CD4-positive, CD25-positive, alpha-beta regulatory T cell (primary cell): ENCODE results near the gene OPRL1. TPM values are rescaled to one million over a fixed set of nuclear protein-coding genes. Genes with fewer than 3 reads are reported as not detected.

ENCODE experiments used
- ATAC-seq, 2 donors: fragments of 150-1000 bp; cut with Tn5 transposase; one replicate each; pipeline ENCODE4 v1.10.0; 2021; ENCODE audit warnings: low read depth in 2 of 2, moderate number of reproducible peaks in 2 of 2, moderate library complexity in 1 of 2
- DNase-seq, 3 donors: peaks; one replicate each; pipeline versions ENCODE4 v3.0.0 to v3.0.0-alpha.2; 2012 to 2022; ENCODE audit warnings: mixed read lengths in 1 of 3
- H3K27ac ChIP-seq: one replicate; pipeline ENCODE4 v1.7.0; 2013; ENCODE audit warnings: mild to moderate bottlenecking, low read length; ENCODE audit not compliant: insufficient read depth, poor library complexity, severe bottlenecking
- H3K27me3 ChIP-seq: one replicate; pipeline ENCODE4 v1.7.0; 2013; ENCODE audit warnings: low read length; ENCODE audit not compliant: control insufficient read depth, insufficient read depth
- H3K36me3 ChIP-seq: one replicate; pipeline ENCODE4 v1.7.0; 2013; ENCODE audit warnings: mild to moderate bottlenecking, low read length, moderate library complexity; ENCODE audit not compliant: control insufficient read depth, insufficient read depth
- H3K4me1 ChIP-seq: 2 replicates; pipeline ENCODE4 v1.7.0; 2013; ENCODE audit warnings: mild to moderate bottlenecking, low read length; ENCODE audit not compliant: insufficient read depth, control insufficient read depth, poor library complexity, severe bottlenecking
- H3K4me3 ChIP-seq: one replicate; pipeline ENCODE4 v1.7.0; 2013; ENCODE audit warnings: low read depth, mild to moderate bottlenecking, low read length, moderate library complexity
- H3K9me3 ChIP-seq, 2 experiments: 1 replicate in 1 of 2; 2 replicates in 1 of 2; pipeline ENCODE4 v1.7.0; 2013; ENCODE audit warnings: low read length in 2 of 2, mild to moderate bottlenecking in 1 of 2, moderate library complexity in 1 of 2; ENCODE audit not compliant: control insufficient read depth in 2 of 2
- H3K27ac Mint-ChIP-seq, 3 donors: one replicate each; pipeline ENCODE4 v1.8.0; 2020 to 2022; ENCODE audit warnings: mild to moderate bottlenecking in 3 of 3, mixed read lengths in 3 of 3, moderate library complexity in 2 of 3
- H3K27me3 Mint-ChIP-seq: one replicate; pipeline ENCODE4 v1.8.0; 2022; ENCODE audit warnings: mild to moderate bottlenecking, mixed read lengths
- H3K36me3 Mint-ChIP-seq: one replicate; pipeline ENCODE4 v1.8.0; 2020; ENCODE audit warnings: mixed read lengths
- H3K4me1 Mint-ChIP-seq, 4 donors: one replicate each; pipeline ENCODE4 v1.8.0; 2020 to 2022; ENCODE audit warnings: mixed read lengths in 4 of 4, mild to moderate bottlenecking in 1 of 4
- H3K4me3 Mint-ChIP-seq, 4 donors: one replicate each; pipeline ENCODE4 v1.8.0; 2020 to 2022; ENCODE audit warnings: mild to moderate bottlenecking in 4 of 4, mixed read lengths in 4 of 4, moderate library complexity in 3 of 4
- H3K9me3 Mint-ChIP-seq, 7 donors: one replicate each; pipeline ENCODE4 v1.8.0; 2020 to 2022; ENCODE audit warnings: mixed read lengths in 7 of 7, mild to moderate bottlenecking in 3 of 7, moderate library complexity in 2 of 7
- polyA plus RNA-seq, 4 donors: library from polyadenylated mRNA; unstranded; fragments of 300-500 nt; fragmentation: Illumina TruSeq; gene quantifications; one replicate each; pipeline ENCODE4 v1.2.3, GENCODE V29; 2021
- total RNA-seq: library from RNA; stranded (reverse); gene quantifications from one replicate; pipeline ENCODE4 v1.2.3, GENCODE V29; 2022

OPRL1 gene
- total and polyA plus RNA-seq, 5 donors from 2014 or later = 0.58 to 1.3 (median 0.60) TPM

DNA sequence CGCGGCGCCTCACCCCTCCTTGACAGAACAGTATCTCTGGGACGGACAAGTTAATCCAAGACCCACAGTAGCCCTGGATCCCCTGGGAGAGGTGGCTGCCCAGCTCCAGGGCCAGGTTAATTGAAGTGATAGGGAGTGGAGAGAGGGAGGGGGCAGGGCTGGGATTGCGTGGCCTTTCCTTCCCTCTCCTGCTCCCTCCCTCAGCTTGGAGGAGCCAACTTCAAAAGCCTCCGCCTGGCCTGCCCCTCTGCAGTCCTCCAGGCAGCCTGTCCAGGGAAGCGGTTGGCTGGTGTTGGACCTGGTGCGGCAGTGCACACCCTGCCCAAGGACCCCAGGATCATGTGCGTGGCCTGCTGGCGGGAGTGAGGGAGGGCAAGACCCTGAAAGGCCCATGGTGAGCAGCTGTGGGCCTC lies 43.9 kb upstream of the OPRL1 start, which contains the start of gene C20orf204:
Gene C20orf204 (plus strand): TSS at position 250 of the 413 bp plus-strand sequence. CDS start 142 bp downstream, at position 392.
- peak within 1 kb of the TSS; percentile 54 for H3K27ac ChIP-seq
- peaks cover 0 to 41% (median 16%) of the 10 kb centered on the region in 4 donors for H3K4me1 Mint-ChIP-seq
- no peaks in the 10 kb centered on the region for H3K9me3 ChIP-seq
- H3K4me3 Mint-ChIP-seq = peak within 1 kb of the TSS; percentile 70 to 74 (median 72)
- no peaks in the 10 kb centered on the region for H3K9me3 Mint-ChIP-seq
- H3K36me3 Mint-ChIP-seq = peaks cover 4% of the 10 kb centered on the region
- H3K36me3 ChIP-seq = peaks cover 18% of the 10 kb centered on the region
- ATAC-seq = no peak
- DNase-seq = no peak
- no peaks in the 10 kb centered on the region for H3K27me3 ChIP-seq
- peak within 1 kb of the TSS in 2 of 3 donors; percentile 86 to 99 for H3K27ac Mint-ChIP-seq
- peaks cover 66% of the 10 kb centered on the region for H3K4me1 ChIP-seq
- peaks cover 4% of the 10 kb centered on the region for H3K27me3 Mint-ChIP-seq
- peak within 1 kb of the TSS; percentile 1 for H3K4me3 ChIP-seq

DNA sequence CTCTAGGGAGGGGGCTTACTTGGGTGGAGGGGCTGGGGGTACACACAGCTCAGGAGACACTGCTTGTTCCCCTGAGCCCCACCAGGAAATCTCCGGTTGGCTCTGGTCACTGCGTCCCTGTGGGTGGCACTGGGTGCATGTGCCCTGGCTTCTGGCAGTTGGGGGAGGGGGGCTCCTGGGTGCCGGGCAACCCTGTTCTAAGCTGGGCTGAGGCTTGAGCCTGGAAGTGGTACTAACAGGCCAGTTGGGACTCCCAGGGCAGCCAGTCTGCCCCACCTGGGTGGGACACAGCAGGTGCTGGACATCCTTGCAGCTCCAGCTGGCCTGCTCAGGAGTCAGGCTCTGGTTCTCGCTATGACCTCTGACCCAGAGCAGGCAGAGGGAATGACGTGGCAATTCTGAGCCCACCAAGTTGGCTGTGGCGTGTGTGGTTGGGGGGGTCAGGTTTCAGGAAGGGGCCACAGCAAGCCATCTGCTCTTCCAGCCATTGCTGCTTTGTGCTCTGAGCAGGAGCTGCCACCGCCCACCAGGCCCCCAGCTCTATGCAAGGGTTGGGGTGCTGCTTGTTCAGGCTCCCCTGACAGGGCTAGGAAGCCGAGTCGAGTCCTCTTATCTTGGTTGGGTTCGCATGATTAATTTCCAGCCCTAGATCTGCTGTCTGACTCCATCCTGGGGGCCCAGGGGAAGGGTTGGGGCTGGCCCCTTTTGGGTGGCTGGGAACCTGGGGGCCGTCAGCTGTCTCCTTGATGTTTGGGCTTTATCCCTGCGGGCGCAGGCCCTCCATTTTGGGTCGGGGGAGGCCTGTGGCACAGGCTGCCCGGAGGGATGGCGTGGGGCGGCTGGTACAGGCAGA lies 43.3 kb upstream of the OPRL1 start:
- Histone ChIP-seq H3K4me3 (no peak overlapping the region), H3K27me3 (no peaks in the 10 kb centered on the region), H3K36me3 (peaks cover 15% of the 10 kb centered on the region), H3K4me1 (peaks cover 72% of the 10 kb centered on the region), H3K27ac (peak overlapping the region; percentile 33), H3K9me3 (no peaks in the 10 kb centered on the region)
- Mint-ChIP-seq H3K36me3 (peaks cover 4% of the 10 kb centered on the region), H3K27ac (peak overlapping the region in 1 of 3 donors; percentile 95), H3K27me3 (peaks cover 4% of the 10 kb centered on the region), H3K4me3 (peak overlapping the region in 3 of 4 donors; percentile 24 to 70 (median 63)), H3K4me1 (peaks cover 0 to 46% (median 16%) of the 10 kb centered on the region in 4 donors), H3K9me3 (no peaks in the 10 kb centered on the region)
- DNase-seq (no peak), ATAC-seq (no peak)

DNA sequence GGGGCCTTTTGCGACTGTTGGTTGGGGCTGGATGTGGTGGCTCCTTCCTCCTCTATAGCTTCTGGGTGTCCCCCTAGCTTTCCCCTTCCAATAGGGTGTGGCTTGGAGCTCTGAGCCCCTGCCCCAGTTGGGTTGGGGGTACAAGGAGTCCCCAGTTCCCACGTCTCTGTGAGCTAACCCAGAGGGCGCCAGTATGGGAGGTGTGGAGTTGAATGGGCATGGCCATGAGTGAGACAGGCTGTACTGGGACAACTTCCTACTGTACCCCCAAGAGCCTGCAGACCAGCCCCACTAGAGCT lies 42.7 kb upstream of the OPRL1 start:
- Histone ChIP-seq H3K4me1 (peaks cover 78% of the 10 kb centered on the region), H3K27me3 (no peaks in the 10 kb centered on the region), H3K27ac (no peak overlapping the region), H3K36me3 (peaks cover 10% of the 10 kb centered on the region), H3K9me3 (no peaks in the 10 kb centered on the region), H3K4me3 (no peak overlapping the region)
- H3K27me3 Mint-ChIP-seq = peaks cover 4% of the 10 kb centered on the region
- peak overlapping the region in 1 of 3 donors; percentile 95 for H3K27ac Mint-ChIP-seq
- ATAC-seq = no peak
- DNase-seq = no peak
- peaks cover 4% of the 10 kb centered on the region for H3K36me3 Mint-ChIP-seq
- peaks cover 0 to 50% (median 16%) of the 10 kb centered on the region in 4 donors for H3K4me1 Mint-ChIP-seq
- H3K4me3 Mint-ChIP-seq = peak overlapping the region in 3 of 4 donors; percentile 62 to 70 (median 63)
- H3K9me3 Mint-ChIP-seq = no peaks in the 10 kb centered on the region

DNA sequence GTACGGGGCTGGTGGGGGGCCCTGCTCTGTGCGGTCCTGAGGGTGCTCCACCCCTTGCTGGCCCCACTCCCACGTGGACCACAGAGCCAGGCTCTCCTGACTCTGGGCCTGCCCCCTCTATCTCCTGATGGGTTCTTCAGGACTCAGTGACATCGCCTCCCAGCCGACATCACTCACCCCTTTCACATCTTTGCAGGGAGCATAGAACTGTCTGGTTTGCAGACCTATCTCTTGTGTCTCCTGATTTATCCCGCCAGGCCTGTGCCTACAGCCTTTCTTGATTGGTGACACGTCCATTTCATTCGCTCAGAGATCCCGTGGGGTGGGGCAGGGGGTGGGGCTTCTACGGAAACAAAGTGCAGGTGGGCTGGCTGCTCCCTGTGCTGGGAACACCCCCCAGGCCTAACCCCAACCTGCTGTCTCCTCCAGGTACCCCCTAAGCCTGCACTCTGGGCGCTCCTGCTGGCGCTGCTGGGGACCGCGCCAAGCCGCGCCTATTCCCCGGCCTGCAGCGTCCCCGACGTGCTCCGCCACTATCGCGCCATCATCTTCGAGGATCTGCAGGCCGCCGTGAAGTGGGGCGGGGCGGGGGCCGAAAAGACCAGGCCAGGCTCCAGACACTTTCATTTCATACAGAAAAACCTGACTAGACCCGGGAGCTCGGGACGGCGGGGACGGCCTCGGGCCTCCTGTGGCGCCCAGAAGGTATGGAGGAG lies 42.2 kb upstream of the OPRL1 start:
- Mint-ChIP-seq H3K9me3 (no peaks in the 10 kb centered on the region), H3K4me1 (peaks cover 0 to 51% (median 16%) of the 10 kb centered on the region in 4 donors), H3K36me3 (peaks cover 2% of the 10 kb centered on the region), H3K4me3 (peak overlapping the region; percentile 67 to 70 (median 70)), H3K27ac (peak overlapping the region in 1 of 3 donors; percentile 95), H3K27me3 (peaks cover 4% of the 10 kb centered on the region)
- DNase-seq (peak in 1 of 3 donors; percentile 34), ATAC-seq (no peak)
- H3K4me1 ChIP-seq = peaks cover 81% of the 10 kb centered on the region
- no peaks in the 10 kb centered on the region for H3K27me3 ChIP-seq
- H3K27ac ChIP-seq = no peak overlapping the region
- no peak overlapping the region for H3K4me3 ChIP-seq
- H3K9me3 ChIP-seq = no peaks in the 10 kb centered on the region
- H3K36me3 ChIP-seq = peaks cover 6% of the 10 kb centered on the region

DNA sequence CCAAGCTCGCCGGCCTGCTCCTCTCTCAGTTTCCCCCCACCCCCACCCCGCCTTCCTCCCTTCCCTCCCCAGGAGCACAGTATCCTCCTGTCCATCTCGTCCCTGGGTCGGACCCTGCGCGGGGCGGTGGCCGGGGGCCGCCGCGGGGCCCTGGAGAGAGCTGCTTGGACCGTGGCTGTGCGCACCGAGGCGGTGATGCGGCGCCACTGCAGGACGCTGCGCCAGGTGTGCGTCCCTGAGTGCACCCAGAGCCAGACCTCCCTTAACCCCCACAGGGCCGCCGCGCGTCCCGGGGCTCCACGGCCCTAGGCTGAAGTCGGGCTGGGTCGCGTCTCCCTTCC lies 41.7 kb upstream of the OPRL1 start:
- Histone ChIP-seq H3K4me3 (no peak overlapping the region), H3K9me3 (no peaks in the 10 kb centered on the region), H3K27ac (peak overlapping the region; percentile 33), H3K27me3 (no peaks in the 10 kb centered on the region), H3K4me1 (peaks cover 81% of the 10 kb centered on the region), H3K36me3 (peaks cover under 1% of the 10 kb centered on the region)
- H3K27me3 Mint-ChIP-seq = peaks cover 4% of the 10 kb centered on the region
- H3K9me3 Mint-ChIP-seq = no peaks in the 10 kb centered on the region
- H3K4me1 Mint-ChIP-seq = peaks cover 0 to 51% (median 16%) of the 10 kb centered on the region in 4 donors
- peak overlapping the region in 3 of 4 donors; percentile 69 to 84 (median 70) for H3K4me3 Mint-ChIP-seq
- no peaks in the 10 kb centered on the region for H3K36me3 Mint-ChIP-seq
- ATAC-seq (peak; percentile 8 to 24), DNase-seq (no peak)
- H3K27ac Mint-ChIP-seq = no peak overlapping the region

DNA sequence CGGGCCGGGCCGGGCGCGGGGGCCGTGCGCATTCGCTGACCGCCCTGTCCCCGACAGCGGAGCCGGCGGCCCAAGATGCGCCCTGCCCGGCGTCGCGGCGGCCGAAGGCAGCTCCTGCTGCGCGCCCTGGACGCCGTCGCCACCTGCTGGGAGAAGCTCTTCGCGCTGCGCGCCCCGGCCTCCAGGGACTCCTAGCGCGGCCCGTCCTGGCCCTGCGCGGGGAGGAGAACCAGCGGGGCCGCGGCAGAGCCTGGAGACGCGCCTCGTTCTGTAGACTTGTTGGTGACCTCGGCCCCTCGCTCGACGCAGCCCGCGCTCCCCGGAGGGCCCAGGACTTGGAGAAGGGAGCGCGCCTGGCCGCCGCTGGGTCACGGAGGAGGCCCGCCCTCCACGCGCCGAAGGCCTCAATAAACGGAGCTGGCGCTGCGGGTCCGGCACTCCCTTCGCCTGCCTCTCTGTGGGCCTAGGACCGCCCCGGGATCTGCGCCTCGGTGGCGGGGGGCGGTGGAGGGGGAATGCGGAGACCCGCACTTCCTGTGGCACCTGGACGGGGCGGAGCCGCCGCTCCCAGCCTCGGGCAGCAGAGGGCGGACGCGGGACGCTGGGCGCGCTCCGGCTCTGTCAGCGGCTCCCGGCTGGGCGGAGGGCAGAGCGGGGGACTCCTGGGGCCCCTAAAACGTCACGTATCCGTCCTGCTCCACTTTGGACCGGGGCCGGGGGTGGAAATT lies 41.2 kb upstream of the OPRL1 start:
- H3K4me1 ChIP-seq = peaks cover 81% of the 10 kb centered on the region
- no peak overlapping the region for H3K27ac Mint-ChIP-seq

More for the DNA sequence above, 41.2 kb upstream of the OPRL1 start:
- ATAC-seq (peak; percentile 72 to 75), DNase-seq (peak; percentile 65 to 84 (median 76))
- H3K27me3 ChIP-seq = no peaks in the 10 kb centered on the region
- no peaks in the 10 kb centered on the region for H3K36me3 Mint-ChIP-seq
- no peak overlapping the region for H3K4me3 ChIP-seq
- no peaks in the 10 kb centered on the region for H3K9me3 Mint-ChIP-seq
- peak overlapping the region; percentile 73 to 84 (median 82) for H3K4me3 Mint-ChIP-seq
- H3K27me3 Mint-ChIP-seq = peaks cover 8% of the 10 kb centered on the region
- H3K27ac ChIP-seq = peak overlapping the region; percentile 33
- H3K9me3 ChIP-seq = no peaks in the 10 kb centered on the region
- H3K36me3 ChIP-seq = no peaks in the 10 kb centered on the region
- peaks cover 0 to 55% (median 20%) of the 10 kb centered on the region in 4 donors for H3K4me1 Mint-ChIP-seq
